Measurements from ENCODE around the gene NAA10. TPM values are rescaled to one million over a fixed set of nuclear protein-coding genes. Genes with fewer than 3 reads are reported as not detected.

The NAA10 gene
- total and polyA plus RNA-seq, 7 donors = 105 to 203 (median 166) TPM

GRCh38 chrX:153958605-153959004 is 23.8 kb upstream of the NAA10 start:
- ATAC-seq (no peak), DNase-seq (peak in 1 of 2 donors; percentile 44)
- TF ChIP-seq, protein P1, sequence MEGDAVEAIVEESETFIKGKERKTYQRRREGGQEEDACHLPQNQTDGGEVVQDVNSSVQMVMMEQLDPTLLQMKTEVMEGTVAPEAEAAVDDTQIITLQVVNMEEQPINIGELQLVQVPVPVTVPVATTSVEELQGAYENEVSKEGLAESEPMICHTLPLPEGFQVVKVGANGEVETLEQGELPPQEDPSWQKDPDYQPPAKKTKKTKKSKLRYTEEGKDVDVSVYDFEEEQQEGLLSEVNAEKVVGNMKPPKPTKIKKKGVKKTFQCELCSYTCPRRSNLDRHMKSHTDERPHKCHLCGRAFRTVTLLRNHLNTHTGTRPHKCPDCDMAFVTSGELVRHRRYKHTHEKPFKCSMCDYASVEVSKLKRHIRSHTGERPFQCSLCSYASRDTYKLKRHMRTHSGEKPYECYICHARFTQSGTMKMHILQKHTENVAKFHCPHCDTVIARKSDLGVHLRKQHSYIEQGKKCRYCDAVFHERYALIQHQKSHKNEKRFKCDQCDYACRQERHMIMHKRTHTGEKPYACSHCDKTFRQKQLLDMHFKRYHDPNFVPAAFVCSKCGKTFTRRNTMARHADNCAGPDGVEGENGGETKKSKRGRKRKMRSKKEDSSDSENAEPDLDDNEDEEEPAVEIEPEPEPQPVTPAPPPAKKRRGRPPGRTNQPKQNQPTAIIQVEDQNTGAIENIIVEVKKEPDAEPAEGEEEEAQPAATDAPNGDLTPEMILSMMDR (IDR thresholded peaks at IDR 0.05) = no peak
- intact Hi-C loops (cut with DNase I) = no loop called here
- Histone ChIP-seq H3K9me3 (no peaks in the 10 kb centered on the region), H3K27ac (no peak overlapping the region), H3K36me3 (ENCODE audit: insufficient read depth in 1 of 2, low read depth in 1 of 2) (peaks cover 2 to 100% of the 10 kb centered on the region in 2 donors), H3K4me1 (no peaks in the 10 kb centered on the region), H3K4me3 (no peak overlapping the region), H3K27me3 (ENCODE audit: insufficient read depth in 3 of 3, low read length in 2 of 3) (no peaks in the 10 kb centered on the region)
- whole genome bisulfite sequencing, 3 donors = 89 to 92% (median 92%) methylated on average over 6 to 14 of the region's 14 CpGs

- WGBS, 3 donors = 64 to 80% (median 67%) methylated on average over 9 to 17 of the region's 17 CpGs
- TF ChIP-seq, protein P1 (IDR thresholded peaks at IDR 0.05) = no peak
- H3K27ac ChIP-seq = no peak overlapping the region
Measured at GRCh38 chrX:153957224-153957623, 22.4 kb upstream of the NAA10 start.

GRCh38 chrX:153956044-153956907 is 21.4 kb upstream of the NAA10 start:
- Histone ChIP-seq H3K27me3 (ENCODE audit: insufficient read depth in 3 of 3, low read length in 2 of 3) (no peaks in the 10 kb centered on the region), H3K4me3 (no peak overlapping the region), H3K27ac (no peak overlapping the region), H3K36me3 (ENCODE audit: insufficient read depth in 1 of 2, low read depth in 1 of 2) (peaks cover 0 to 99% of the 10 kb centered on the region in 2 donors), H3K4me1 (no peaks in the 10 kb centered on the region), H3K9me3 (no peaks in the 10 kb centered on the region)
- 86 to 89% (median 87%) methylated on average over 23 to 35 of the region's 35 CpGs for WGBS, 3 donors
- DNase-seq (peak in 1 of 2 donors; percentile 42), ATAC-seq (no peak)
- intact Hi-C loops (cut with DNase I) = no loop called here
- TF ChIP-seq, protein P1 (IDR thresholded peaks at IDR 0.05) = no peak

More at GRCh38 chrX:153957224-153957623, 22.4 kb upstream of the NAA10 start:
- Histone ChIP-seq H3K4me3 (no peak overlapping the region), H3K9me3 (no peaks in the 10 kb centered on the region), H3K36me3 (ENCODE audit: insufficient read depth in 1 of 2, low read depth in 1 of 2) (peaks cover 0 to 99% of the 10 kb centered on the region in 2 donors), H3K4me1 (no peaks in the 10 kb centered on the region), H3K27me3 (ENCODE audit: insufficient read depth in 3 of 3, low read length in 2 of 3) (no peaks in the 10 kb centered on the region)
- DNase-seq (no peak), ATAC-seq (no peak)
- intact Hi-C loops (cut with DNase I) = no loop called here

DNA sequence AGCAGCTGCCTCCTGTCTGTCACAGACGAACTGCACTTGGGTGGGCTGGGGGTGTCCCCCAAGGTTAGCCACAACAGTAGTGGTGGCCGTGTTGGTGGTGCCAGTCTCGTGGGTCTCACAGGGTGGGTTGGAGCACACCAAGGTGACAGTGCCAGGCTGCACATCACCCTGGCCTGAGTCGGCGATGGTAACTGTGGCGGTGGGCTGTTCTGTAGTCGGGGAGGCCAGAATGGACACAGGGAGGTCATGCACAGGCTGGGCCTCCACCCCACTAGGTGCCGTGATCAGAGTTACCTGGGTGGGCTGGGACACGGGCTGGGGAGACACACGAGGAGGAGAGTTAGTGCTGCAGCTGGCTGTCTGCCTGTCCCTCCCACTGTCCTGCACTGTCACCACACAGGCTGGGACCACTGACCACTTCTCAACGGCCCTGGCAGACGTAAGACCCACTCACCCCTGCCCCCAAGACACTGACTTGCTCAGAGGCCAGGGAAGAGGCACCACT is 20.4 kb upstream of the NAA10 start:
- ATAC-seq = no peak
- Histone ChIP-seq H3K4me1 (no peaks in the 10 kb centered on the region), H3K4me3 (no peak overlapping the region), H3K36me3 (ENCODE audit: insufficient read depth in 1 of 2, low read depth in 1 of 2) (peaks cover 0 to 99% of the 10 kb centered on the region in 2 donors), H3K27ac (no peak overlapping the region), H3K27me3 (ENCODE audit: insufficient read depth in 3 of 3, low read length in 2 of 3) (no peaks in the 10 kb centered on the region), H3K9me3 (no peaks in the 10 kb centered on the region)
- TF ChIP-seq, protein P1 (IDR thresholded peaks at IDR 0.05) = no peak
- WGBS, 3 donors = 71 to 81% (median 72%) methylated on average over 6 to 12 of the region's 12 CpGs
- intact Hi-C loops (cut with DNase I) = no loop called here
- peak in 1 of 2 donors; percentile 28 for DNase-seq

Data from psoas muscle (tissue), 8 donors.